Choroid plexus epithelial cell (primary cell): ENCODE results near the gene ARFIP2.
A peak's percentile ranks its signal among the peaks of the same experiment; 100 is the strongest.

ENCODE experiments used
- DNase-seq: peaks from one replicate; pipeline ENCODE4 v3.0.0-alpha.2; 2010; ENCODE audit warnings: low read depth
- H3K4me3 ChIP-seq: 2 replicates; pipeline ENCODE4 v1.5.1; 2011; ENCODE audit warnings: low read depth, mild to moderate bottlenecking, control low read depth, low read length, moderate library complexity
- CTCF ChIP-seq: conservative IDR thresholded peaks from 2 replicates; pipeline ENCODE4 v1.5.1; 2011; ENCODE audit warnings: low read depth, mild to moderate bottlenecking, control low read depth, inconsistent platforms, low read length, moderate library complexity

The ARFIP2 gene

GRCh38 chr11:6433998-6434660, 47.0 kb downstream of the ARFIP2 start:
- TF ChIP-seq CTCF: no peak
- H3K4me3 ChIP-seq: no peak overlapping the region
- DNase-seq: no peak

- DNase-seq: peak; percentile 44
- no peak for TF ChIP-seq CTCF
- H3K4me3 ChIP-seq: no peak overlapping the region
Measured at GRCh38 chr11:6431861-6432260, 49.3 kb downstream of the ARFIP2 start.

- H3K4me3 ChIP-seq: no peak overlapping the region
Measured at GRCh38 chr11:6427516-6427915, 53.6 kb downstream of the ARFIP2 start.

More at GRCh38 chr11:6427516-6427915, 53.6 kb downstream of the ARFIP2 start:
- no peak for TF ChIP-seq CTCF
- no peak for DNase-seq
